Measurements from ENCODE around the gene INTS6. TPM values are rescaled to one million over a fixed set of nuclear protein-coding genes. Genes with fewer than 3 reads are reported as not detected.

INTS6 gene
- 10 to 100 TPM; 40.4 to 41.0 TPM for total RNA-seq

- Mint-ChIP-seq H3K4me3 (peak within 1 kb of the TSS; percentile 94), H3K9me3 (peaks cover 4% of the 10 kb centered on the region), H3K4me1 (ENCODE audit: low read depth) (peaks cover 35% of the 10 kb centered on the region), H3K27ac (peak within 1 kb of the TSS; percentile 99), H3K36me3 (ENCODE audit: low read depth) (peaks cover 36% of the 10 kb centered on the region), H3K27me3 (ENCODE audit: low read depth) (no peaks in the 10 kb centered on the region)
- CTCF ChIA-PET = interaction anchor here (0.8 kb wide), 1 partner anchor 9 kb away, joined by 3 read pairs; no protein-coding TSS in a partner anchor
- DNase-seq = peak; percentile 99
- intact Hi-C loops (cut with micrococcal nuclease) = loop anchor here (1.0 to 10.0 kb wide), 17 partner anchors 31 to 1956 kb away; partner anchors contain the start of genes ALG11, KPNA3, NEK5 and RNASEH2B
These were observed at the start of gene INTS6 for GRCh38 chr13:51452361-51453206. Gene INTS6, minus strand, starts transcription at chr13:51453036. Its CDS starts 511 bp downstream, at chr13:51452525.

GRCh38 chr13:51502153-51502651 lies 49.4 kb upstream of the INTS6 start:
- no peak overlapping the region for H3K4me3 Mint-ChIP-seq
- H3K9me3 Mint-ChIP-seq = no peaks in the 10 kb centered on the region
- H3K4me1 Mint-ChIP-seq (ENCODE audit: low read depth) = peaks cover 23% of the 10 kb centered on the region
- H3K27ac Mint-ChIP-seq = no peak overlapping the region
- no peaks in the 10 kb centered on the region for H3K27me3 Mint-ChIP-seq (ENCODE audit: low read depth)
- intact Hi-C loops (cut with micrococcal nuclease) = loop anchor here (1.0 to 5.0 kb wide), 6 partner anchors 48 to 300 kb away; partner anchors contain the start of genes FAM124A and WDFY2
- no peaks in the 10 kb centered on the region for H3K36me3 Mint-ChIP-seq (ENCODE audit: low read depth)
- CTCF ChIA-PET = no interaction called here
- peak; percentile 66 for DNase-seq

- CTCF ChIA-PET = no interaction called here
- H3K4me1 Mint-ChIP-seq (ENCODE audit: low read depth) = peaks cover 23% of the 10 kb centered on the region
- no peaks in the 10 kb centered on the region for H3K27me3 Mint-ChIP-seq (ENCODE audit: low read depth)
- no peak overlapping the region for H3K4me3 Mint-ChIP-seq
- no peak overlapping the region for H3K27ac Mint-ChIP-seq
- no peaks in the 10 kb centered on the region for H3K36me3 Mint-ChIP-seq (ENCODE audit: low read depth)
- DNase-seq = no peak
- intact Hi-C loops (cut with micrococcal nuclease) = loop anchor here (1.0 to 5.0 kb wide), 6 partner anchors 47 to 301 kb away; partner anchors contain the start of genes FAM124A and WDFY2
- no peaks in the 10 kb centered on the region for H3K9me3 Mint-ChIP-seq
These were observed 48.8 kb upstream of the INTS6 start for GRCh38 chr13:51501592-51502152.

GRCh38 chr13:51501096-51501495 lies 48.3 kb upstream of the INTS6 start:
- Mint-ChIP-seq H3K27me3 (ENCODE audit: low read depth) (no peaks in the 10 kb centered on the region), H3K36me3 (ENCODE audit: low read depth) (no peaks in the 10 kb centered on the region), H3K4me1 (ENCODE audit: low read depth) (peaks cover 23% of the 10 kb centered on the region), H3K27ac (no peak overlapping the region), H3K9me3 (no peaks in the 10 kb centered on the region), H3K4me3 (no peak overlapping the region)
- intact Hi-C loops (cut with micrococcal nuclease) = loop anchor here (5.0 kb wide), 1 partner anchor 279 kb away; the partner anchor contains the start of gene FAM124A
- CTCF ChIA-PET = no interaction called here
- DNase-seq = no peak

- intact Hi-C loops (cut with micrococcal nuclease) = loop anchor here (5.0 kb wide), 1 partner anchor 278 kb away; the partner anchor contains the start of gene FAM124A
- CTCF ChIA-PET = no interaction called here
- no peak overlapping the region for H3K27ac Mint-ChIP-seq
- no peaks in the 10 kb centered on the region for H3K36me3 Mint-ChIP-seq (ENCODE audit: low read depth)
- H3K4me3 Mint-ChIP-seq = no peak overlapping the region
- no peaks in the 10 kb centered on the region for H3K9me3 Mint-ChIP-seq
- no peak for DNase-seq
- H3K27me3 Mint-ChIP-seq (ENCODE audit: low read depth) = no peaks in the 10 kb centered on the region
- peaks cover 23% of the 10 kb centered on the region for H3K4me1 Mint-ChIP-seq (ENCODE audit: low read depth)
These were observed 47.9 kb upstream of the INTS6 start for GRCh38 chr13:51500687-51501086.

- Mint-ChIP-seq H3K9me3 (no peaks in the 10 kb centered on the region), H3K27ac (no peak overlapping the region), H3K4me1 (ENCODE audit: low read depth) (peaks cover 23% of the 10 kb centered on the region), H3K36me3 (ENCODE audit: low read depth) (no peaks in the 10 kb centered on the region), H3K4me3 (no peak overlapping the region), H3K27me3 (ENCODE audit: low read depth) (no peaks in the 10 kb centered on the region)
- intact Hi-C loops (cut with micrococcal nuclease) = loop anchor here (5.0 kb wide), 1 partner anchor 278 kb away; the partner anchor contains the start of gene FAM124A
- CTCF ChIA-PET = interaction anchor here (0.6 to 1.7 kb wide), 2 partner anchors 298 to 410 kb away, joined by 4 to 8 read pairs; no protein-coding TSS in a partner anchor
- DNase-seq = no peak
These were observed 47.0 kb upstream of the INTS6 start for GRCh38 chr13:51499841-51500240.

GRCh38 chr13:51495316-51495715 lies 42.5 kb upstream of the INTS6 start:
- H3K36me3 Mint-ChIP-seq (ENCODE audit: low read depth) = no peaks in the 10 kb centered on the region
- H3K4me3 Mint-ChIP-seq = no peak overlapping the region
- no peaks in the 10 kb centered on the region for H3K9me3 Mint-ChIP-seq
- peaks cover 2% of the 10 kb centered on the region for H3K4me1 Mint-ChIP-seq (ENCODE audit: low read depth)
- DNase-seq = no peak
- CTCF ChIA-PET = interaction anchor here (0.7 kb wide), 1 partner anchor 286 kb away, joined by 4 read pairs; no protein-coding TSS in a partner anchor
- intact Hi-C loops (cut with micrococcal nuclease) = no loop called here
- H3K27me3 Mint-ChIP-seq (ENCODE audit: low read depth) = no peaks in the 10 kb centered on the region
- no peak overlapping the region for H3K27ac Mint-ChIP-seq

GRCh38 chr13:51494156-51494555 lies 41.3 kb upstream of the INTS6 start:
- intact Hi-C loops (cut with micrococcal nuclease) = no loop called here
- H3K36me3 Mint-ChIP-seq (ENCODE audit: low read depth) = no peaks in the 10 kb centered on the region
- H3K9me3 Mint-ChIP-seq = no peaks in the 10 kb centered on the region
- CTCF ChIA-PET = no interaction called here
- H3K27me3 Mint-ChIP-seq (ENCODE audit: low read depth) = no peaks in the 10 kb centered on the region
- H3K4me3 Mint-ChIP-seq = no peak overlapping the region
- DNase-seq = no peak
- H3K4me1 Mint-ChIP-seq (ENCODE audit: low read depth) = no peaks in the 10 kb centered on the region
- H3K27ac Mint-ChIP-seq = no peak overlapping the region

GRCh38 chr13:51488212-51488611 lies 35.4 kb upstream of the INTS6 start:
- Mint-ChIP-seq H3K27ac (no peak overlapping the region), H3K36me3 (ENCODE audit: low read depth) (no peaks in the 10 kb centered on the region), H3K4me1 (ENCODE audit: low read depth) (no peaks in the 10 kb centered on the region), H3K9me3 (peaks cover 5% of the 10 kb centered on the region), H3K27me3 (ENCODE audit: low read depth) (no peaks in the 10 kb centered on the region), H3K4me3 (no peak overlapping the region)
- CTCF ChIA-PET = no interaction called here
- DNase-seq = no peak
- intact Hi-C loops (cut with micrococcal nuclease) = no loop called here

- Mint-ChIP-seq H3K4me3 (no peak overlapping the region), H3K36me3 (ENCODE audit: low read depth) (no peaks in the 10 kb centered on the region), H3K9me3 (peaks cover 5% of the 10 kb centered on the region), H3K4me1 (ENCODE audit: low read depth) (no peaks in the 10 kb centered on the region), H3K27ac (no peak overlapping the region), H3K27me3 (ENCODE audit: low read depth) (no peaks in the 10 kb centered on the region)
- CTCF ChIA-PET = no interaction called here
- no peak for DNase-seq
- intact Hi-C loops (cut with micrococcal nuclease) = no loop called here
These were observed 28.8 kb upstream of the INTS6 start for GRCh38 chr13:51481656-51482055.

- CTCF ChIA-PET = no interaction called here
- H3K27me3 Mint-ChIP-seq (ENCODE audit: low read depth) = no peaks in the 10 kb centered on the region
- peaks cover 5% of the 10 kb centered on the region for H3K9me3 Mint-ChIP-seq
- no peak for DNase-seq
- H3K27ac Mint-ChIP-seq = no peak overlapping the region
- no peaks in the 10 kb centered on the region for H3K36me3 Mint-ChIP-seq (ENCODE audit: low read depth)
- intact Hi-C loops (cut with micrococcal nuclease) = no loop called here
- H3K4me1 Mint-ChIP-seq (ENCODE audit: low read depth) = peaks cover 7% of the 10 kb centered on the region
- no peak overlapping the region for H3K4me3 Mint-ChIP-seq
These were observed 26.3 kb upstream of the INTS6 start for GRCh38 chr13:51479199-51479523.

GRCh38 chr13:51478418-51479198 lies 25.8 kb upstream of the INTS6 start:
- Mint-ChIP-seq H3K27me3 (ENCODE audit: low read depth) (no peaks in the 10 kb centered on the region), H3K4me1 (ENCODE audit: low read depth) (peaks cover 7% of the 10 kb centered on the region), H3K4me3 (no peak overlapping the region), H3K27ac (no peak overlapping the region), H3K36me3 (ENCODE audit: low read depth) (no peaks in the 10 kb centered on the region), H3K9me3 (peaks cover 2% of the 10 kb centered on the region)
- CTCF ChIA-PET = no interaction called here
- intact Hi-C loops (cut with micrococcal nuclease) = no loop called here
- DNase-seq = no peak

Data from activated naive CD4-positive, alpha-beta T cell treated with anti-CD3 and anti-CD28 coated beads for 36 hours (primary cell).